HG03432 (cell line): ENCODE results near the gene PTX4.
"Not testable (repeated sequence)": the region's sequence is repeated elsewhere in the genome, so short reads cannot be mapped to it uniquely, and the experiment has no call there.

ENCODE experiments used
- ATAC-seq: cut with Tn5 transposase; IDR thresholded peaks from one replicate; pipeline ENCODE4 v1.9.1; 2021; ENCODE audit warnings: mild to moderate bottlenecking, moderate library complexity; ENCODE audit not compliant: unreplicated experiment

Gene PTX4

GRCh38 chr16:1486551-1487390 is 2.0 kb downstream of the PTX4 start:
- ATAC-seq: no peak

DNA sequence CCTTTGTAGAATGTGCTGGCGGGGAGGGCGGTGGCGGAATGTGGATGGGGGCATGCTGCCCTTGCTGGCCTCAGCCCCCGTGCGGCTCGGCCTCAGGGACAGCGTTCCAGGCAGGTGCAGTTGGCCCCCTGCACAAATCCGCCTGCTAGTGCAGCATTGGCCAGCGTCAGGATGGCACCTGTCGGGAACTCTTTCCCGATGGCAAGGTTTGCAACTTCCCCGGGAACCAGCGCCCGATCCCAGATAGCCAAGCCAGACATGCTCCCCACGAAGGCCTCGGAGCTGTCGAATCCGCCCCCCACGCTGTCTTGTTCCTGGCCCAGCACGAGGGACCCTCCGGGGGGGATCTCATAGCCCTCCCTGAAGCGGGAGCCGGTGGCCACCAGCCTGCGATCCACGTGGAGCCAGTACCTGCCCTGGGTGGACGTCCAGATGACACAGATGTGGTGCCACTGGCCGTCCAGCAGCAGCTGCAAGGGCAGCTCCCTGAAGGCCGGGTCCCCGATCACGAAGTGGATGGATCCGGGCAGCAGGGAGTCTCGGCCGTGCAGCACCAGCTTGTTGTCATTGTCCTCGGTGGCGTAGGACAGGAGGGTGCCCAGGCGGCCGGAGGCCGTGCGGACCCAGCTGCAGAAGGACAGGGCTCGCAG is 2.8 kb downstream of the PTX4 start:
- no peak for ATAC-seq

- ATAC-seq: no peak
Observed at GRCh38 chr16:1481906-1482835, 6.6 kb downstream of the PTX4 start.

DNA sequence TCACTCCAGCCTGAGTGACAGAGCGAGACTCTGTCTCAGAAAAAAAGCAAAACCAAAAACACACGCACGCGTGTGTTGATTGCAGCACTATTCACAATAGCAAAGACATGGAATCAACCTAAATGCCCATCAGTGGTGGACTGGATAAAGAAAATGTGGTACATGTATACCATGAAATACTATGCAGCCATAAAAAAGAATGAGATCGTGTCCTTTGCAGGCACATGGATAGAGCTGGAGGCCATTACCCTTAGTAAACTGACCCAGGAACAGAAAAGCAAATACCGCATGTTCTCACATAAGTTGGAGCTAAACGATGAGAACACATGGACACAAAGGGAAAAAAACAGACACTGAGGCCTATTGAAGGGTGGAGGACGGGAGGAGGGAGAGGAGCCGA is 9.8 kb downstream of the PTX4 start:
- ATAC-seq: not testable (repeated sequence)

GRCh38 chr16:1477033-1477432 is 11.7 kb downstream of the PTX4 start:
- no peak for ATAC-seq

GRCh38 chr16:1475552-1476114 is 13.1 kb downstream of the PTX4 start:
- ATAC-seq: peak; percentile 2

DNA sequence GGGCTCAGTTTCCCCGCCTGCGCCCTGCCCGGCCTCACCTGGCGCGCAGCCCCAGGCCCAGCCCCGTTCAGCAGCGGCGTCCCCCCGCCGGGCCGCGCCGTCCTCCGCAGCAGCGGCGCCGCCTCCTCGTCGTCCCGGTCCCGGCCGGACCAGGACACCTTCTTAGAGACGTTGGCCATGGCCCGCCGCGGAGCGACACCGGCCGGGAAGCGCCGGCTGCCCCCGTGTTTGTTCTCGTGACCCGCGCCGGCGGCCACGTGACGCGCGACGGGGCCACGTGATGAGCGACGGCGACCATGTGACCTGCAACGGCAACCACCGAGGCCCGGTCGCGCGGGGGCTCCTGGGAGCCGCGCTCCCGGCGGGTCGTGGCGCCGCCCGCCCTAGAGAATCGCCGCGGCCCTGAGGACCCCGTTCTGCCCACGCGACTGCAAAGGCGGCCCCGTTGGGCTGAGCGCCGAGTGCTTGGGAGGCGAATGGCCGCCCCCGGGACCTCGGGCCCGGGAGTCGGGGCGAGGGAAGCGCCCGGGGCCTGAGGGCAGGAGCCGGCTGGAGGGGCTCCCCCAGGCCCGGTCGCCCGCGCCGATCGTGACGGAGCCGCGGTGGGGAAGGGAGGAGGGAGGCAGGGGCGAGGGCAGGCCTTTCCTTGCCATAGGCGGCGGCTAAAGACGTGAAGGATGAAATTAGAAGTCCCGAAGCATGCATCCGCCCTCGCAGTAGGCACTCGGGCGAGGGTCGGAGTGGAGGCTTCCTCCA is 13.8 kb downstream of the PTX4 start, which contains the start of gene CLCN7:
TSS of gene CLCN7 (minus strand) at position 233 of the 756 bp plus-strand sequence. CDS start at position 179, 54 bp downstream.
- ATAC-seq: peak; percentile 84

GRCh38 chr16:1474082-1474795 is 14.5 kb downstream of the PTX4 start:
- ATAC-seq: peak; percentile 20

DNA sequence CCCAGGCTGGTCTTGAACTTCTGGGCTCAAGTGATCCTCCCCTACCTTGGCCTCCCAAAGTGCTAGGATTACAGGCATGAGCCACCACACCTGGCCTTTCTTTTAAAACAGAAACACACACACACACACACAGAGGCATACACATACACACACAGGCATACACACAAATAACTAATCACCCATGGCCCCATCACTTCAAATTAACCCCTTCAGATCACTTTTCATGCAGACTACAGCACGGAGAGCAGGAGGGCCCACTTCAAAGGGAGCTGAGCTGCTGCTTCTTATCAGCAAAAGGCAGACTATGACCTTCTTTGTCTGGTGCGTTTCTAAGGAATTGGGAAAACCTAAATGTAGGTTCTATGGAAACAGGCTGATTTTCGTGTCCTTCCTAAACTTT is 15.8 kb downstream of the PTX4 start:
- no peak for ATAC-seq

GRCh38 chr16:1471569-1472194 is 17.1 kb downstream of the PTX4 start:
- ATAC-seq: no peak

DNA sequence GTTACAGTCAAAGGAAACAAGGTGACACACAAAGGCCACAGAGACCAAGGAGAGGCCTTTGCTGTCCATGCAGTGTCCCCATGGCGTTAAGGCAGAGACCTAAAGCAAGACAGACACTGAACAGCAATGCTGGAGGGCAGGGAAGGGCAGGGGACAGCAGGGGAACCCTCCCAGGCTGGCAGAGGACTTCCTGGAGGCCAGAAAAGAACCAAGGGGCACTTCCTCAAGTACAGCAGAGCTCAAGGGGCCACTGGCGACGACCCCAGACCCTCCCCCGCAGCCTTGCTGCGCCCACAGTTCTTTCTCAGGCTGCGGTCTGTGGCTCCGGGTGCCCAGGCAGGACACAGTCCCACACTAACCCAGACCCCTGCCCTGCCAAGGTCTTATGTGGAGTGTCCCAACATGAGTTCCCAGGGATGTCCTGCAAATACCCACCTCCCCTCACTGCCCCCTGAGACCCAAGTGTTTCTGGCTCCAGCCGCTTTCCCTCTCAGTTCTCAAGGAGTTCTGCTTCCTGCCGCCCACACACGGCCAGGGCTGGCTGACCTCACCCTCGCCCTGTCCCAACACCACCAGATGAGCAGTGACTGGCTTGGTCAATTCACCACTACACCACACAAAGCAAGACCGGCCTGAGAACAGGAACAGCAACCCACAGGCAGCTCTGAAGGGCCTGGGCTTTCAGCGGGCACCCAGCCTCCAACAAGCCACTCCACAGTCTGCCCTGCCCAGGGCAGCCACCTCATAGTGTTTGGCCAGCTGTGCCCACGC is 18.1 kb downstream of the PTX4 start:
- no peak for ATAC-seq

- ATAC-seq: no peak
Observed at GRCh38 chr16:1469693-1470201, 19.0 kb downstream of the PTX4 start.

- ATAC-seq: not testable (repeated sequence)
Observed at GRCh38 chr16:1469141-1469540, 19.6 kb downstream of the PTX4 start.

DNA sequence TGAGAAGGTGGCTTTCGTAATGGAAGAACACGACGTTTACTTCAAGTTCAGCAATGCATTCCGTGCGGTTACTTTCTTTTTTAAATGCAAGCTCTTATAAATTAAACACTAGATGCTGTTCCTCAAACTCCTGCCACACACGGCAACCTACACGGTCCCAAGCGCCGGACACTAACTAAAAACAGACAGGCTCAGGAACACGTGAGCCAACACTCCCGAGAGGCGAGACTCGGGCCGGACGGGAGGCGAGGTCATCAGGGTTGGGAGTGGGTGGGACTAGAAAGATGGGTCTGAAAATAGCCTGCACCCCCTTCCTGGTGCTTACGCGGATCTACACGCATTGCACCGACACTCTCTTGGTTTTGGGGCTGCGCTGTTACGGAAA is 20.3 kb downstream of the PTX4 start:
- no peak for ATAC-seq

DNA sequence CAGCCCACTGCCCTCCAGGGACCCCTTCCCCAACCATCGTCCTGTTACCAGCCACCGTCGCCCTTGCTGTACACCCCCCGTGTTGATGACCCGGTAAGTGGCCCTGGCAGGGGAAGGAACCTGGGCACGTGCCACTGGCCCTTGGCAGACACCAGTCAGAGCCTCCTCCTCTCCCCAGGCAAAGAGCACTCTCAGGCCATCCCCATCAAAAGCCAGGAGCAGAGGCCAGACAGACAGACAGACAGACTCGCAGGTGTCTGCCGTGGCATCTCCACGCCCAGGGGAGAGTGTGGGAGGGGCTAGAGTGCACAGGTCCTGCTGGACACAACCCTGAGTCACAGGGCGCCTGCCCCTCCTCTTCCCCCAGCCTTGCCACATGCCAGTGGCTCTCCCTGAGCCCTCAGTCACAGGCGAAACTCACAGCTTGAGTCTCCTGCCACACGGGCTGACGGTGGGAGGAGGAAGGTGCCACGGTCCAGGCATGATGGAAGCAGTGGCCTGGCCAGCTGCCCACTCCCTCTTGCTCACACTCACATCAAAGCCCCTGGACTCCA is 21.7 kb downstream of the PTX4 start:
- ATAC-seq: no peak

DNA sequence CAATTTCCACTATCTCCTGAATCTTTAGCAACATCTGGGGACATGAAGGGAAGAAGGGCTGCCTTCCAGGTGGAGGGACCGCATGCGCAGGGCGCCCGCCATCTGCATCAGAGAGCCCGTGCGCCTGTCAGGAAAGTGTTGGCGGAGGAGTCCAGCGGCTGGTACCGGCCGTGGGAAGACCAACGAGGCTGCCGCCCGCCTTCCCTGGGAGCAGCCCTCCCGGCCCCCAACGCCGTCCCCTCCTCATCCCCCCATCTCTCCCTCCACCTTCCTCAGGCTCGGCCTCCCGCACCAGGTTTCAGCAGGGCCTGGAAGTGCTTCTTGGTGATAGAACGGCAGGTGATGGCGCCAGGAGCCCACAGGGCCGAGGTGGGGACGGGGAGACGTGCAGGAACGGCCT is 22.7 kb downstream of the PTX4 start:
- ATAC-seq: no peak

DNA sequence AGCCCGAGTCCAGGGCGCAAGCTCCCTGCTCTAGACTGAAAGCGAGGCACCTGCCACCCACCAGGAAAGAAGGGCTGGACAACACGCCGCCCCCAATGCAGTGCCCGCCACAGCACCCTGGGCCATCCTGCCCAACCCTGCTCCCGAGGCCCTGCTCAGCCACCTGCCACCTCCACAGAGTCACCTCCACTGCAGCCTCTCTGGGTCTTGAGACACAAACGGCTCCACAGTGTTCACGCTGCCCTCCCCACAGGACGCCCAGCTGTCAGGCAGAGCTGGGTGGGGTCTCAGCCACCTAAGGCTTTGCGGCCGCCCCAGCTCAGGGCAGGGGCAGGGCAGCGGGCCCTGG is 23.2 kb downstream of the PTX4 start:
- ATAC-seq: no peak
